Measurements from ENCODE around the gene TFAP2A.

DNA sequence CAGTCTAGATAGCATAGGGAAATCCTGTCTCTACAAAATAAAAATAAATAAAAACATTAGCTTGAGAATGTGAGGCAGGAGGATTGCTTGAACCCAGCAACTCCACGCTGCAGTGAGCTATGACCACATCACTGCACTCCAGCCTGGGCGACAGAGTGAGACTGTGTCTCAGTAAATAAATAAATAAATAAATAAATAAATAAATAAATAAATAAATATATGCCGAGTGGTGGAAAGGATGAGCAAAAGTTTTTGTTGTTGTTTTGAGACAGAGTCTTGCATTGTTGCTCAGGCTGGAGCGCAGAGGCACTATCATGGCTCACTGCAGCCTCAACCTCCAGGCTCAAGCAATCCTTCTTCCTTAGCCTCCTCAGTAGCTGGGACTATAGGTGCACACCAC is 53.4 kb downstream of the TFAP2A start:
- no peak for TF ChIP-seq CTCF (IDR thresholded peaks at IDR 0.05)
- no peak for TF ChIP-seq POLR2A (IDR thresholded peaks at IDR 0.05)

All from right lobe of liver (tissue), 4 donors.